Activated naive CD4-positive, alpha-beta T cell treated with anti-CD3 and anti-CD28 coated beads, Interleukin-2, amount 50 U/mL, for 24 hours (primary cell): ENCODE data around the gene JMJD7.

ENCODE experiments used
- H3K27ac Mint-ChIP-seq: one replicate; pipeline ENCODE4 v1.8.0; 2021; ENCODE audit warnings: mild to moderate bottlenecking, mixed read lengths
- H3K27me3 Mint-ChIP-seq: one replicate; pipeline ENCODE4 v1.8.0; 2021; ENCODE audit warnings: mixed read lengths
- H3K36me3 Mint-ChIP-seq: one replicate; pipeline ENCODE4 v1.8.0; 2021; ENCODE audit warnings: mixed read lengths
- H3K4me1 Mint-ChIP-seq: one replicate; pipeline ENCODE4 v1.8.0; 2021; ENCODE audit warnings: mixed read lengths
- H3K4me3 Mint-ChIP-seq: one replicate; pipeline ENCODE4 v1.8.0; 2021; ENCODE audit warnings: mild to moderate bottlenecking, mixed read lengths
- H3K9me3 Mint-ChIP-seq: one replicate; pipeline ENCODE4 v1.8.0; 2021; ENCODE audit warnings: mixed read lengths

Gene JMJD7

GRCh38 chr15:41873711-41874110 lies 45.8 kb downstream of the JMJD7 start:
- Mint-ChIP-seq H3K36me3 (no peaks in the 10 kb centered on the region), H3K4me3 (no peak overlapping the region), H3K9me3 (no peaks in the 10 kb centered on the region), H3K27me3 (no peaks in the 10 kb centered on the region), H3K27ac (no peak overlapping the region), H3K4me1 (peaks cover 9% of the 10 kb centered on the region)

GRCh38 chr15:41874736-41875135 lies 46.8 kb downstream of the JMJD7 start:
- Mint-ChIP-seq H3K36me3 (no peaks in the 10 kb centered on the region), H3K9me3 (no peaks in the 10 kb centered on the region), H3K27me3 (no peaks in the 10 kb centered on the region), H3K4me1 (peaks cover 9% of the 10 kb centered on the region), H3K4me3 (no peak overlapping the region), H3K27ac (no peak overlapping the region)

GRCh38 chr15:41876007-41876406 lies 48.1 kb downstream of the JMJD7 start:
- peaks cover 4% of the 10 kb centered on the region for H3K27me3 Mint-ChIP-seq
- no peaks in the 10 kb centered on the region for H3K9me3 Mint-ChIP-seq
- H3K4me1 Mint-ChIP-seq, result peaks cover 2% of the 10 kb centered on the region
- H3K36me3 Mint-ChIP-seq, result no peaks in the 10 kb centered on the region
- H3K4me3 Mint-ChIP-seq, result no peak overlapping the region
- H3K27ac Mint-ChIP-seq, result no peak overlapping the region

DNA sequence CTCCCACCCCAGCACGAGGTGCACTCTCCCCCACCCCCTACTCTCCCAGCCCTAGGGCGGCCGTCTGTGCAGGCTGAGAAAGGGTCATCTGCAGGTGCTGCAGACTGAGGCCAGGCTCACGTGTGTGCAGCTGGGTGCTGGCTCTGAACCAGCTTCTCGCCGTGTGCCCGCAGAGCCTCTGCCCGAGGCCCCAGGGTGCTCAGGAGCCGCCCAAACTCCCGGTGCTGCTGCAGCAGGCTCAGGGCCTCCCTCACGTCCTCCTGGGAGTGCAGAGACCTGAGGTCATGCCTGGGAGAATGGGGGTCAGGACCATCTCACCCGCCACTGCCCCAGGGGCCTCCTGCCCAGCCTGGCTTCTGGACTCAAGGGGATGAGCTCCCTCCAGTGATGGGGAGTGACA lies 48.8 kb downstream of the JMJD7 start:
- H3K4me1 Mint-ChIP-seq, result peaks cover 6% of the 10 kb centered on the region
- no peak overlapping the region for H3K27ac Mint-ChIP-seq
- peaks cover 7% of the 10 kb centered on the region for H3K27me3 Mint-ChIP-seq
- no peaks in the 10 kb centered on the region for H3K9me3 Mint-ChIP-seq
- no peak overlapping the region for H3K4me3 Mint-ChIP-seq
- no peaks in the 10 kb centered on the region for H3K36me3 Mint-ChIP-seq

GRCh38 chr15:41877631-41878354 lies 49.9 kb downstream of the JMJD7 start:
- Mint-ChIP-seq H3K27me3 (peaks cover 7% of the 10 kb centered on the region), H3K36me3 (no peaks in the 10 kb centered on the region), H3K4me3 (no peak overlapping the region), H3K9me3 (no peaks in the 10 kb centered on the region), H3K27ac (no peak overlapping the region), H3K4me1 (peaks cover 6% of the 10 kb centered on the region)

GRCh38 chr15:41878355-41878699 lies 50.4 kb downstream of the JMJD7 start:
- Mint-ChIP-seq H3K27ac (no peak overlapping the region), H3K36me3 (no peaks in the 10 kb centered on the region), H3K27me3 (peaks cover 7% of the 10 kb centered on the region), H3K9me3 (no peaks in the 10 kb centered on the region), H3K4me3 (no peak overlapping the region), H3K4me1 (peaks cover 6% of the 10 kb centered on the region)

DNA sequence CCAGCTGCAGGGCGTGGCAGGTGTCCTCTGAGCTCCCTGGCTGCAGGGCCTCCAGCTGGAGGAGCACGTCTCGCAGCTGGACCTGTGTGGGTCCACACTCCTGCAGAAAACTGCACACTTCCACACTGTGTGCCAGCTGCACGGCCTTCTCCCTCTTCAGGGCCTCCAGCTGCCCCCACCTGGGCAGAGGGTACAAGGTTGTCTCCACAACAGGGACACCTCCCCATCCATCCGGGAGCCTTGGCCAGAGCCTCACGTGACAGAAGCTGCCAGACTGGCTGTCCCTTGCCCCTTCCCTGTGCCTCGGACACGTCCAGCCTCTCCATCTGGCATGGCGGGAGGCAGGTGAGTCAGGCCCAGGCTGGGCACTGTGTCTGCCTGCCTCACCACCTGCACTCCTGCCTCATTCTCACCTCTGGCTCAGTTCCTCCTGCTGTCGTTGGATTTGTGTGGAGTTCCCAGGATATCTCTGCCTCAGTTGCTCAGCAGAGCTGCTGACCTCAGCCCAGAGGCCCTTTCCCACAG lies 51.5 kb downstream of the JMJD7 start:
- Mint-ChIP-seq H3K4me1 (peaks cover 6% of the 10 kb centered on the region), H3K4me3 (no peak overlapping the region), H3K9me3 (no peaks in the 10 kb centered on the region), H3K36me3 (no peaks in the 10 kb centered on the region), H3K27ac (no peak overlapping the region), H3K27me3 (peaks cover 7% of the 10 kb centered on the region)

GRCh38 chr15:41880156-41880877 lies 52.4 kb downstream of the JMJD7 start:
- Mint-ChIP-seq H3K36me3 (no peaks in the 10 kb centered on the region), H3K4me3 (no peak overlapping the region), H3K4me1 (peaks cover 6% of the 10 kb centered on the region), H3K9me3 (no peaks in the 10 kb centered on the region), H3K27me3 (peaks cover 7% of the 10 kb centered on the region), H3K27ac (no peak overlapping the region)

DNA sequence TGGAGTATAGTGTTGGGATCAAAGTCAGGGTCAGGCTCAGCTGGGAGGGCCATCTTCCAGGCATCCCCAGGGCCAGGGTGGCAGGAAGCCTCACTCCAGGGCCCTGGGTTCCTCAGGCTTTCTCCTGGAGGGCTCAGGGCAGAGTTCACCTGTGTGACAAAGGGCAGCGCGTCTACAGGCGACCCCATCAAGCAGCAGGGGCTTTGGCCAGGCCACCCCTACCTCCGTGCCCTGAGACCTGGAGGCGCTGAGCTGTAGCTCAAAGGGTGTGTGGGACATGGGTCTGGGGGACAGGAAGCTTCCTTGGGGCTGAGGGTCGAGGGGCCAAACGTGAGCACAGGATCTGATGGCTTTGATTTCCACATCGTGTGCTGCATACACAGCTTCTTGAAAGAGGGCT lies 53.2 kb downstream of the JMJD7 start:
- Mint-ChIP-seq H3K27me3 (peaks cover 7% of the 10 kb centered on the region), H3K4me1 (peaks cover 6% of the 10 kb centered on the region), H3K27ac (no peak overlapping the region), H3K4me3 (peak overlapping the region; percentile 49), H3K9me3 (no peaks in the 10 kb centered on the region), H3K36me3 (no peaks in the 10 kb centered on the region)

DNA sequence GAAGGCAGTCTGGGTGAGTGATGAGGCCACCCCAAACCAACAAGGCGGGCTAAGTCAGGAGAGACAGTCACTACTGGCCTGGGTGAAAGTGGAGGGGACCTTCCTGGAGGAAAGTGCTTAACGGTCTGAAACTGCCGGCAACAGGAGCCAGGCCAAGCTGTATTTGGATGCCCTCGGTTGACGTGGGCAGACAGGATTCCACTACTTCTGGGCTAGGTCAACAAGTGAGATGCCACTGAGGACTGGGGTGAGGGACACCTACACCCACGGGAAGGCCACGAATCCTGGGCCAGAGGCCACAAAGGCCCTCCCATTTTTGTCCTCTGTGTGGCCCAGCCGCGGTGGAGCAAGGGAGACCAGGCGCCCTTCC lies 53.6 kb downstream of the JMJD7 start:
- peak overlapping the region; percentile 49 for H3K4me3 Mint-ChIP-seq
- H3K4me1 Mint-ChIP-seq, result peaks cover 6% of the 10 kb centered on the region
- no peaks in the 10 kb centered on the region for H3K9me3 Mint-ChIP-seq
- H3K27me3 Mint-ChIP-seq, result peaks cover 7% of the 10 kb centered on the region
- no peak overlapping the region for H3K27ac Mint-ChIP-seq
- no peaks in the 10 kb centered on the region for H3K36me3 Mint-ChIP-seq

DNA sequence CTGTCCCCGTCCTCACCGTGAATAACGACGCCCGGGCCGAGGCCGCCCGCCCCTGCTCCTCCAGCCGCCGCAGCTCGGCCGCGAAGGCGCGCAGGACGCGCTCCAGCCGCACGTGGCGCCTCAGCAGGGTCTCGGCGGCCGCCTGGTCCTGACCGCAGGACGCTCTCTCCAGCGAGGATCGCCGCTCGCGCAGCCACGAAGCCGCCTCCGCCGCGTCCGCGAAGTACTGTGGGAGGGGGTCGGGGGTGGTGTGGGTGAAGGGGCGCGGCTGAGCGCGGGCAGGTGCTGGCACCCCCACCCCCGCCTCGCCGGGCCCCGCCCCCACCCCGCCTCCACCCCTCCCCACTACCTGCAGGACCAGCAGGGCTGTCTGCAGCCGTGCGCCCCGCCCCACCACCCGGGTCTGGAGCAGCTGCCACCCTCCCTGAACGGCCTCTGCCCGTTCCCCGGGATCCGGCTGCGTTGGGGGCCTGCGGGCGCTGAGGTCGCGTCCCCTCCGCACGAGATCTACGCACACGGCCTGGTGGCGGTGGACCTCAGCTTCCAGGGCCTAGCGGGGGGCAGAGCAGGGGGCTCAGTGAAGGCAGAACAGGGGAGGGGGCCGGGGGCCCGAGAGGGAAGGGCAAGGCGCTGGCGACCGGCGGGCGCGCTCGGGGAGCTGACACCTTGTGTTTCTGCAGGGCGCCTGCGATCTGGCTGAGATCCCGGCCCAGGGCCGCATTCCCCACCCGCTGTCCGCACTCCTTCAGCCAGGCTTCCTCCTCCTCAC lies 54.2 kb downstream of the JMJD7 start:
- Mint-ChIP-seq H3K36me3 (no peaks in the 10 kb centered on the region), H3K27me3 (peaks cover 7% of the 10 kb centered on the region), H3K27ac (no peak overlapping the region), H3K9me3 (no peaks in the 10 kb centered on the region), H3K4me1 (peaks cover 6% of the 10 kb centered on the region), H3K4me3 (no peak overlapping the region)

DNA sequence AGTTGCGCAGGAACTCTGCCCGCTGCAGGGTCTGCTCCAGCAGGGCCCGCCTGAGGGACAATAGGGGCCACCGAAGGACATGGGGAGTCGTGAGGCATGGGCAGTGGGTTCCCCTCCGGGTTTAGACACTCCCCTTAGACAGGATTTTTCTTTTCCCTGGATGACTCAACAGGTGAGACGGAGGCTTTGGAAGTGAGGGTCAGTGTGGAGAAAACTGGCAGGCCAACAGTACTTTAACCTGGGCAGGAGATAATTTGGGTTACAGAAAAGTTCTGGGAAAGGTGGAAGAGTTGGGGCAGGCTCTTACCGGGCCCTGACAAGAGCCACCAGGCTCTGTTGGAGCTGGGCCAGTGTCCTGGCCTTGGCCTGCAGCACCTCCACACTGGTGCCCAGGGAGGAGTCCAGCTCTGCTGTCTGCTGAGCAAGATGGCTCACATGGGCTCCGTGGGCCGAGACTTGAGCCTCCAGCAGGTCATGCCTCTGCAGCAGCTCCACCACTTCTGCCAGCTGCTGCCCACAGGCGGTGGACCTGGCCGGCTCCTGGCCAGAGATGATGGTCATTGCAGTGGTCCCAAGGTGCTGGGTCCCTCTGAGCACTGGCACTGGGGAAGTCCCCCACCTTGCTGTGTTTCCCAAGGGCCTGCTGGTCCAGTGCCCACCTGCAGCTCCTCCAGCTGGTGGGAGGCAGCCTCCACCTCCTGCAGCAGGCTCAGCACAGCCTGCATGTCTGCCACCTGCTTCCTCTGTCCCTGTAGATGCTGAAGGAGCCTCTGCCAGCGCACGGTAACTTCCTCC lies 55.0 kb downstream of the JMJD7 start:
- Mint-ChIP-seq H3K9me3 (no peaks in the 10 kb centered on the region), H3K27me3 (peaks cover 7% of the 10 kb centered on the region), H3K4me1 (peaks cover 6% of the 10 kb centered on the region), H3K4me3 (no peak overlapping the region), H3K27ac (no peak overlapping the region), H3K36me3 (no peaks in the 10 kb centered on the region)

DNA sequence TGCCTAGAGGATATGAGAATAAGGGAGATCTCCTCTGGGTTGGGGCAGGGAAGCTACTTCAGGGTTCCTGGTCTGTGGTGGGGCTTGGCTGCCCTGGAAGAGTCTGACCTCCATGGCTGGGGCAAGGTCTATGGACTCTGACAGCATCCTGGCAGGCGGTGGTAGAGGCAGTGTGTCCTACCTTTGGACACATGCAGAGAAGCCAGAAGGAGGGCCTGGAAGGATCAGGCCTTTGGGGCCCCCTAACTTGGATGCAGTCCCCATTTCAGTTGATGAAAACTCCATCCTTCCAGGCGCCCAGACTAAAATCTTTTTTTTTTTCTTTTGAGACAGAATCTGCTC lies 55.6 kb downstream of the JMJD7 start:
- H3K9me3 Mint-ChIP-seq, result no peaks in the 10 kb centered on the region
- H3K27me3 Mint-ChIP-seq, result peaks cover 7% of the 10 kb centered on the region
- peaks cover 7% of the 10 kb centered on the region for H3K4me1 Mint-ChIP-seq
- no peak overlapping the region for H3K27ac Mint-ChIP-seq
- H3K36me3 Mint-ChIP-seq, result no peaks in the 10 kb centered on the region
- no peak overlapping the region for H3K4me3 Mint-ChIP-seq

DNA sequence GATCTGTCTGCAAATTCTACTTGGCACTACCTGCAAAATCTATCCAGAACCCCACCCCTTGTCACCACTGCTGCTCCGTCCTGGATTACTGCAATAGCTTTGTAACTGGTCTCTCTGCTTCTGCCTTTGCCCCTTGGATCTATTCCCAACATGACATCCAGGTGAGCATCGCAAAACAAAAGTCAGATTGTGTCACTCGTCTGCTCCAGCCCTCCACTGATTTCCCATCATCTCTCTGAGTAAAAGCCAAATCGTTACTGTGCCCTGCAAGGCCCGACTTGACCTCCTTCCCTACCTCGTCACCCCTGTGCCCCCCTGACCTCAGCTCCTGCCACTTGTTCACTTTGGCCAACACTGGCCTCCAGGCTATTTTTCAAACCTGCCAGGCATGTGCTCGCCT lies 56.6 kb downstream of the JMJD7 start:
- Mint-ChIP-seq H3K27ac (no peak overlapping the region), H3K9me3 (no peaks in the 10 kb centered on the region), H3K27me3 (peaks cover 7% of the 10 kb centered on the region), H3K36me3 (no peaks in the 10 kb centered on the region), H3K4me1 (peaks cover 15% of the 10 kb centered on the region), H3K4me3 (no peak overlapping the region)

GRCh38 chr15:41885321-41885720 lies 57.4 kb downstream of the JMJD7 start:
- H3K4me3 Mint-ChIP-seq, result no peak overlapping the region
- H3K4me1 Mint-ChIP-seq, result peaks cover 15% of the 10 kb centered on the region
- no peaks in the 10 kb centered on the region for H3K36me3 Mint-ChIP-seq
- H3K27me3 Mint-ChIP-seq, result peaks cover 7% of the 10 kb centered on the region
- no peak overlapping the region for H3K27ac Mint-ChIP-seq
- no peaks in the 10 kb centered on the region for H3K9me3 Mint-ChIP-seq
